ENCODE data around the gene TGFB1I1. TPM values are rescaled to one million over a fixed set of nuclear protein-coding genes. Genes with fewer than 3 reads are reported as not detected.

TGFB1I1 gene
- total and polyA plus RNA-seq, 2 of the 13 experiments (the other 11 are each of a cell fraction or from before 2014, with no cell fraction given): 0.80 to 2.9 TPM

DNA sequence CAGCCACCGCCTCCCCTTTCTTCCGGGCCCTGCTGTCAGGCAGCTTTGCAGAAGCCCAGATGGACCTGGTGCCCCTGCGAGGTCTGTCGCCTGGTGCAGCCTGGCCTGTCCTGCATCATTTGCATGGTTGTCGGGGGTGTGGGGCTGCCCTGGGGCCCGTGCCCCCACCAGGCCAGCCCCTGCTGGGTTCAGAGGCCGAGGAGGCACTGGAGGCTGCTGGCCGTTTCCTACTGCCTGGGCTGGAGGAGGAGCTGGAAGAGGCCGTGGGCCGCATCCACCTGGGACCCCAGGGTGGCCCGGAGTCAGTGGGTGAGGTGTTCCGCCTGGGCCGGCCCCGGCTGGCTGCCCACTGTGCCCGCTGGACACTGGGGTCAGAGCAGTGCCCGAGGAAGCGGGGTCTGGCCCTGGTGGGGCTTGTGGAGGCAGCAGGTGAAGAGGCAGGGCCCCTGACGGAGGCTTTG is 5.5 kb upstream of the TGFB1I1 start:
- FAIRE-seq (no peak), ATAC-seq (no peak; the same call in 1 of the 3 replicates), DNase-seq (ENCODE audit: low spot score) (no peak)
- peaks cover 33 to 48% of the 10 kb centered on the region in 2 experiments for H3K36me3 ChIP-seq (replicated peaks in 1 of 2; ENCODE audit: control insufficient read depth in 1 of 2, insufficient read depth in 2 of 2, low read length in 2 of 2)
- peaks cover 7% of the 10 kb centered on the region for H3K4me1 ChIP-seq (ENCODE audit: insufficient read depth, low read length)
- TF ChIP-seq, protein P1, sequence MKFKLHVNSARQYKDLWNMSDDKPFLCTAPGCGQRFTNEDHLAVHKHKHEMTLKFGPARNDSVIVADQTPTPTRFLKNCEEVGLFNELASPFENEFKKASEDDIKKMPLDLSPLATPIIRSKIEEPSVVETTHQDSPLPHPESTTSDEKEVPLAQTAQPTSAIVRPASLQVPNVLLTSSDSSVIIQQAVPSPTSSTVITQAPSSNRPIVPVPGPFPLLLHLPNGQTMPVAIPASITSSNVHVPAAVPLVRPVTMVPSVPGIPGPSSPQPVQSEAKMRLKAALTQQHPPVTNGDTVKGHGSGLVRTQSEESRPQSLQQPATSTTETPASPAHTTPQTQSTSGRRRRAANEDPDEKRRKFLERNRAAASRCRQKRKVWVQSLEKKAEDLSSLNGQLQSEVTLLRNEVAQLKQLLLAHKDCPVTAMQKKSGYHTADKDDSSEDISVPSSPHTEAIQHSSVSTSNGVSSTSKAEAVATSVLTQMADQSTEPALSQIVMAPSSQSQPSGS (CRISPR knock-in tag; IDR thresholded peaks at IDR 0.05): no peak
- no peak for TF ChIP-seq PCBP1 (IDR thresholded peaks at IDR 0.05; ENCODE audit: borderline replicate concordance, low read depth, low read length)
- TF ChIP-seq RAD51 (IDR thresholded peaks at IDR 0.05; ENCODE audit: borderline replicate concordance): no peak
- TF ChIP-seq AGO2 (optimal IDR thresholded peaks at IDR 0.05; ENCODE audit: low read depth, low read length): peak; percentile 82
- TF ChIP-seq MED1 (CRISPR knock-in tag; IDR thresholded peaks at IDR 0.05): no peak
- no peak for TF ChIP-seq KDM5B (CRISPR knock-in tag; IDR thresholded peaks at IDR 0.05; ENCODE audit: borderline replicate concordance)
- TF ChIP-seq ZNF431 (CRISPR knock-in tag; IDR thresholded peaks at IDR 0.05; ENCODE audit: borderline replicate concordance, low read depth): no peak
- no peak for TF ChIP-seq ZNF335 (CRISPR knock-in tag; IDR thresholded peaks at IDR 0.05)
- no peak for TF ChIP-seq KLF16 (CRISPR knock-in tag; IDR thresholded peaks at IDR 0.05)
- no peak for TF ChIP-seq THAP11 (CRISPR knock-in tag; IDR thresholded peaks at IDR 0.05)
- TF ChIP-seq RBFOX2 (IDR thresholded peaks at IDR 0.05; ENCODE audit: low read depth, low read length): peak; percentile 63
- TF ChIP-seq ZSCAN22 (CRISPR knock-in tag; IDR thresholded peaks at IDR 0.05): no peak
- TF ChIP-seq, protein P2, sequence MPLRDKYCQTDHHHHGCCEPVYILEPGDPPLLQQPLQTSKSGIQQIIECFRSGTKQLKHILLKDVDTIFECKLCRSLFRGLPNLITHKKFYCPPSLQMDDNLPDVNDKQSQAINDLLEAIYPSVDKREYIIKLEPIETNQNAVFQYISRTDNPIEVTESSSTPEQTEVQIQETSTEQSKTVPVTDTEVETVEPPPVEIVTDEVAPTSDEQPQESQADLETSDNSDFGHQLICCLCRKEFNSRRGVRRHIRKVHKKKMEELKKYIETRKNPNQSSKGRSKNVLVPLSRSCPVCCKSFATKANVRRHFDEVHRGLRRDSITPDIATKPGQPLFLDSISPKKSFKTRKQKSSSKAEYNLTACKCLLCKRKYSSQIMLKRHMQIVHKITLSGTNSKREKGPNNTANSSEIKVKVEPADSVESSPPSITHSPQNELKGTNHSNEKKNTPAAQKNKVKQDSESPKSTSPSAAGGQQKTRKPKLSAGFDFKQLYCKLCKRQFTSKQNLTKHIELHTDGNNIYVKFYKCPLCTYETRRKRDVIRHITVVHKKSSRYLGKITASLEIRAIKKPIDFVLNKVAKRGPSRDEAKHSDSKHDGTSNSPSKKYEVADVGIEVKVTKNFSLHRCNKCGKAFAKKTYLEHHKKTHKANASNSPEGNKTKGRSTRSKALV (CRISPR knock-in tag; IDR thresholded peaks at IDR 0.05): no peak
- 97% methylated on average over 15 of the region's 18 CpGs for WGBS (ENCODE audit: low lambda C conversion rate)
- no peaks in the 10 kb centered on the region for H3K79me2 ChIP-seq (ENCODE audit: insufficient read depth, low read length)
- no peak overlapping the region for H3K27ac ChIP-seq (ENCODE audit: extremely low read length, insufficient read depth, low read length)
- intact Hi-C loops (cut with micrococcal nuclease; ENCODE audit: unreplicated experiment) (no loop called here), in situ Hi-C loops (cut with HindIII; ENCODE audit: extremely low pct_ligation_motif_present, low pct_unique_long_range_greater_than_20kb) (no loop called here)
- peaks cover 0 to 3% of the 10 kb centered on the region in 2 experiments; a peak in 1 of 5 replicates for H3K27me3 ChIP-seq (ENCODE audit: control insufficient read depth in 1 of 2, insufficient read depth in 2 of 2, low read length in 2 of 2)
- H3K9ac ChIP-seq (ENCODE audit: insufficient read depth, low read depth, low read length): no peak overlapping the region
- H2AFZ ChIP-seq (ENCODE audit: low read length): no peak overlapping the region
- H3K4me3 ChIP-seq (replicated peaks in 1 of 3; ENCODE audit: insufficient read depth in 1 of 3, low read depth in 2 of 3, low read length in 3 of 3): no peak overlapping the region
- POLR2A ChIA-PET: no interaction called here
- CTCF ChIA-PET (ENCODE audit: low intra/inter-chr PET ratio, low total read pairs): no interaction called here
- BruUV-seq (replicated peaks): no TSS peak
- no peaks in the 10 kb centered on the region for H4K20me1 ChIP-seq (ENCODE audit: insufficient read depth, low read length)
- no peaks in the 10 kb centered on the region for H3K9me3 ChIP-seq (ENCODE audit: low read length)
- no peak overlapping the region for H3K4me2 ChIP-seq (ENCODE audit: low read depth, low read length)
